ENCODE data around the gene COMP.

The COMP gene

GRCh38 chr19:18782559-18783225 is 8.4 kb downstream of the COMP start:
- DNase-seq, result no peak

- DNase-seq, result no peak
Observed at GRCh38 chr19:18781885-18782527, 9.1 kb downstream of the COMP start.

GRCh38 chr19:18781047-18781600 is 10.0 kb downstream of the COMP start:
- DNase-seq, result no peak

GRCh38 chr19:18780631-18781030 is 10.5 kb downstream of the COMP start:
- DNase-seq, result no peak

- DNase-seq, result no peak
Observed at GRCh38 chr19:18780081-18780480, 11.0 kb downstream of the COMP start.

- no peak for DNase-seq
Observed at GRCh38 chr19:18778826-18779495, 12.1 kb downstream of the COMP start.

GRCh38 chr19:18778076-18778389 is 13.1 kb downstream of the COMP start:
- no peak for DNase-seq

- DNase-seq, result no peak
Observed at GRCh38 chr19:18777301-18778075, 13.6 kb downstream of the COMP start.

GRCh38 chr19:18776736-18777135 is 14.4 kb downstream of the COMP start:
- DNase-seq, result no peak

- no peak for DNase-seq
Observed at GRCh38 chr19:18776288-18776594, 14.9 kb downstream of the COMP start.

- no peak for DNase-seq
Observed at GRCh38 chr19:18775586-18776287, 15.4 kb downstream of the COMP start.

- DNase-seq, result no peak
Observed at GRCh38 chr19:18774782-18775444, 16.2 kb downstream of the COMP start.

- no peak for DNase-seq
Observed at GRCh38 chr19:18774107-18774506, 17.0 kb downstream of the COMP start.

GRCh38 chr19:18773682-18774081 is 17.4 kb downstream of the COMP start:
- DNase-seq, result no peak

GRCh38 chr19:18772620-18773587 is 18.2 kb downstream of the COMP start:
- DNase-seq, result no peak

- no peak for DNase-seq
Observed at GRCh38 chr19:18771328-18772242, 19.5 kb downstream of the COMP start.

- no peak for DNase-seq
Observed at GRCh38 chr19:18770663-18771327, 20.3 kb downstream of the COMP start.

GRCh38 chr19:18769989-18770528 is 21.0 kb downstream of the COMP start:
- no peak for DNase-seq

Data from NCI-H2227 treated with DMSO at 0.1 percent for 48 hours (cell line).